GM21447 (cell line): Measurements from ENCODE around the gene BAAT.

Source experiments
- ATAC-seq: cut with Tn5 transposase; IDR thresholded peaks from one replicate; pipeline ENCODE4 v1.9.1; 2021; ENCODE audit not compliant: unreplicated experiment

BAAT gene

DNA sequence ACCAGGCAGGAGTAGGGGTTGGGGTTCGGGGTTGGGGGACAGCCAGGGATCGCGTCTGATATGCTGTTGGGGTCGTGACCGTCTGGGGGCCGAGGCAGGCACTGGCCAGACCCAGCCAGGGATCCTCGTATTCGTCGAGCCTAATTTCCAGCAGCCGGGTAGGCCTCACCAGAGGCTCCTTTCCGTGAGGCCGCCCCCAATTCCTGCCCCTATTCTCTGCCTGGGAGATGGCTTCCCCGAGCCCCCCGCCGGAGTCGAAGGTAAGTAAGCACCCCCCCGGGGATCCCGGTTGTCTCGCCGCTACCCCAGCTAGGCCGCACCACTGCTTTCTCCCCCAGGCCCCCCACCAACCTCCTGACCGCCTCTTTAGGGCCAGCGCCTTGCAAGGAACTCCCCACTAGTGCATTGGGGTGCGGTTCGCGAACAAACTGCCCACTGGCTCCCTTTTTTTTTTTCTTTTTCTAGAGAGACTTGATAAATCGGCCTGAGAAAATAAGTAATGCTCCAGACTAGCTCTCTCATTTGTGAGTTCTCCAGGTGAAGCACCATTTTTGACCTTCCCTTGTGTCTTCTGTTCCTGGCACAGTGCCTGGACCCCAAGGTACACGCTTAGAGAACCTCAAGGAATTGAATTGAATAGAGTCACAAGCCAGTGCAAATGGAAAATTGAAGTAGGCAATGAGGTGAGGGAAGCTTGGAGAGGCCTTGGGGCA is 14.3 kb upstream of the BAAT start:
- peak; percentile 2 for ATAC-seq

DNA sequence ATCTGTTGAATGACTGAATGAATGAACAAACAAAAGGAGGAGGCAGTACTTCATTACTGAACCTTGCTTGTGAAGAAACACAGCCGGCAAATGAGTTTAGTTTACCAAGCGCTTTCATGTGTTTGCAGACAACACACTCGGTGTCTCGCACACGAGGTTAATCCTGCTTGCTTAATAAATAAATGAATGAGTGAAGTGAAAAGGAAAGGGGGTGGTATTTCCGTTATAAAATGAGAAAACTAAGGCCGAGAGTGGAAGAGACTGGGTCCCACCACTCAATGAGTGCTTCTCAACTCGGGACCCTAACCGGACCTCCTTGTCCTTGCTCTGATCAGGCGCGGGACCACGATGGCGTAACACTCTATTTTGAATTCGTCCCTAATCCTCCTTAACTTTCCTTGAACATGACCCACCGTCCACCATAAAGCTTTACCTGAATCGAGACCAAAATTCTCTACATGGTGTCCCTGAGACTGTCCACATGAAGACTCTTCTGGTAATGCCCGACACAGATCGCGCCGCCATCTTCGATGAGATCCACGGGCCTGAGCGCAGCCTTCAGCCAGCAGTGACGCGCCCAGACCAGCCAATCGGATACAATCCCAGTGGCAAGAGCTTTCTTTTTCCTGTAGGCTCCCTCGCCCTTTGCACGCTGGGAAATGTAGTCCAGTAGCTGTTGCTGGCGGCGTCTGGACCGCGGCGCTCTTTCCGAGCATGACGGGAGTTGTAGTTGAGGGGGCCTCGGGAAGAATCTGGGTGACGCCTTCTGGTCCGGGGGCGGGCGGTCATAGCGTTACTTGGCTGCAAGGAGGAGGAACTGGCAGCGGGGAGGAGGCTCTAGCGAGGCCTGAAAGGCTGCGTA is 13.5 kb upstream of the BAAT start, which contains the start of the genes MRPL50 and ZNF189:
Gene MRPL50 (minus strand): TSS at position 551 of the 862 bp plus-strand sequence. CDS start 26 bp downstream, at position 525.
Gene ZNF189 (plus strand): TSS at position 784 of the 862 bp plus-strand sequence. CDS start 306 bp downstream, outside the sequence.
- ATAC-seq = peak; percentile 98

DNA sequence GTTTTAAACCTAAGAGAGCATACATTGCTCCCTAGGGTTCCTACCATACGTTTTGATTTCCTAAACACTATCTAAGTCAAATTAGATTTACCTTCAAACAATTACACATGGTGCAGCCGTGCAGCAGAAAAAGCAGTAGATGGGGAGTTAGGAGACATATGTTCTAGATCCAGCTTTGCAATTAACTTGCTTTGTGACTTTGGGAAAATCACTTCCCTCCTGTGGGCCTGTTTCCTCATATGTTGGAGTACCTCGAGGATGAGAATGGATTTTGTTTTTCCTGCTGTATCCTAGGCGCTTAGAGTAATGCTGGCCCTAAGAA is 12.9 kb upstream of the BAAT start:
- no peak for ATAC-seq

DNA sequence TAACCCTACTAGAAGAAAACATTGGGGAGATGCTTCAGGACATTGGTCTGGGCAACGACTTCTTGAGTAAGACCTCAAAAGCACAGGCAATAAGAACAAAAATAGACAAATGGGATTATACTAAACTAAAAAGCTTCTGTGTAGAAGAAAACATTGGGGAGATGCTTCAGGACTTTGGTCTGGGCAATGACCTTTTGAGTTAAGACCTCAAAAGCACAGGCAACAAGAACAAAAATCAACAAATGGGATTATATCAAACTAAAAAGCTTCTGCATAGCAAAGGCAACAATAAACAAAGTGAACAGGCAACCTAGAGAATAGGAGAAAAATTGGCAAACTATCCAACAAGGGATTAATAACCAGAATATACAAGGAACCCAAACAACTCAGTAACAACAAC is 9.9 kb upstream of the BAAT start:
- no peak for ATAC-seq

DNA sequence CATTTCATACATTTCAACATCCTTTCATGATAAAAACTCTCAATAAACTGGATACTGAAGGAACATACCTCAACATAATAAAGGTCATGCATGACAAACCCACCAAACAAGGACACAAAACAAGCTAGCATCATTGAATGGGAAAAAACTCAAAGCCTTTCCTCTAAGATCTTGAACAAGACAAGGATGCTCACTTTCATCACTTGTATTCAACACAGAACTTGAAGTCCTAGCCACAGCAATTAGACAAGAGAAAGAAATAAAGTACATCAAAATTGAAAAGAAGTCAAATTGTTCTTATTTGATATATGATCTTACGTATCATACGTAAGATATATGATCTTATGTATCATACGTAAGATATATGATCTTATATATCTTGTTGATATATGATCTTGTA is 8.3 kb upstream of the BAAT start:
- ATAC-seq = no peak

DNA sequence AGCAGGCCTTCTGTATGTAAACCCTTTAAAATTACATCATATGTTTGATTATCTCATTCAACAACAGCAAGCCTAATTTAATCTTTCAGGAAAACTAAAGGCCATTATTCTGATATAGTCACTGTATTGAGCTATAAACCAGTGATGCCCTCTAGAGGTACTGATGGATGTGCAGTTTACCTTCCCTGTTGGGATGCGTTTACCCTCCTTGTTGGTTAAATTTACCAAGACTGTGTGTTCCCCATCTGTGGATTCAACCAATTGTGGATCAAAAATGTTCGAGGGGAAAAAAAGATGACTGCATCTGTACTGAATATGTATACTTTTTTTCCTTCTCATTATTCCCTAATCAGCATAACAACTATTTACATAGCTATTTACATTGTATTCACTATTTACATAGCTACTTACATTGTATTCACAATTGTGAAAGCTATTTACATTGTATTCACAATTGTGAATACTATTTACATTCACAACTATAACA is 3.7 kb upstream of the BAAT start:
- ATAC-seq = no peak

DNA sequence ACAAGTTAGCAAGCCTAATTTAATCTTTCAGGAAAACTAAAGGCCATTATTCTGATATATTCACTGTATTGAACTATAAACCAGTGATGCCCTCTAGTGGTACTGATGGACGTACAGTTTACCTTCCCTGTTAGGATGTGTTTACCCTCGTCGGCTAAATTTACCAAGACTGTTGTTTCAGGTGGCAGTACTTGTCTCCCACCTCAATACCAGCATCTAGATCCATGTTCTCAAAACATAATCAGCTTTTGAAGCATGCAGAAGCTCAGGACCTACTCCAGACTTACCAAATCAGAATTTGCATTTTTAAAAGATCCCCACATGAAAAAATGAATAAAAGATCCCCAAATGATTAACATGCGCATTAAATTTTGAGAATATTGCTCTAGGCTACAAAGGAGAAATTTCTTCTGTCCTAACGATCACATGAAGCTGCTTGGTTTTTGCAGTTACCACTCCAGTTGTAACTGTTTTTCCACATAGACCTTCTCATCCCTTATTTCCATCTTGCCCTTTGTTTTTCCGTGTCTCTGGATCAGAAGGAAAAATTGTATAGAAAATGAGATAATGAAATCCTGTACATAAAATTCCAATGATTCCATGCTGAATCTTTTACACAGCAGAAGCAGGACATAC is 3.2 kb upstream of the BAAT start:
- ATAC-seq = no peak

DNA sequence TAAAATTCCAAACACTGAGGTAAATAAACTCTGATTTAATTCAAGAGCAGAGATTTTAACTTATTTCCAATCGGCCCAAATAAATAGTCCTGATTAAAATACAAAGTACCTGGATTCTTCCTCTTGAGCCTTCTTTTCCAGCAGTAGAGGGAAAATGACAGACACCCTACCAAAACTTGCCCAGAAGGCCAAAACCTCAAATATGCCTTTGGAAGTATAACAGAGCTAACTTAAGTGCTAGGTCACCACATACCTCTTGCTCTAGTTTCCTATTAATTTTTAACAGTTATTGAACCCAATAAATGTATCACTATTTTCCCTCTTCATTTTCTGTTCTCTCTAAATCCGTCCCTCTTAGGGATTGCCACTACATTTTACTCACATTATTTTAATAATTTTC is 1.4 kb downstream of the BAAT start:
- no peak for ATAC-seq

DNA sequence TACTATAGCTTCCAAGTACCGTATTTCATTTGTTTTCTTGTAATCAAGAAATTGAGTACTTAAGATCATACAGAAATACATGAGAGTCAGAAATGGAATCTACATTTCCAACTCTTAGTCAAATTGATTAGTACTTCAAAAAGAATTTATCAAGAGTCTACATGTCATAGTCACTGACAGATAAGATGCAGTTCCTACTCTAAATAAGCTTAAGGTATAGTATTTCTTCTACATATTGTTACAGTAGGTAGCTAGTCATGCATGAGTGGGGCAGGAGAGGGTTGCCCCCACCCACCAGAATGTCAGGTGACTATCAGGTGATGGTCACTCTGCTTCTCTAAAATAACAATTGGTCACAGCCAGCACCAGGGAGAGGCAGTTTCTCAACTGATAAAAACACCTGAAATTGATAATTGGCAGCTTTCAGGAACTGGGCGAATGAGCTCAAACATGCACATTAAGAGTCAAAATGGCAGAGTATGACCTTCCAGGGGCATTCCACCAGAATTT is 2.9 kb downstream of the BAAT start:
- ATAC-seq = no peak

DNA sequence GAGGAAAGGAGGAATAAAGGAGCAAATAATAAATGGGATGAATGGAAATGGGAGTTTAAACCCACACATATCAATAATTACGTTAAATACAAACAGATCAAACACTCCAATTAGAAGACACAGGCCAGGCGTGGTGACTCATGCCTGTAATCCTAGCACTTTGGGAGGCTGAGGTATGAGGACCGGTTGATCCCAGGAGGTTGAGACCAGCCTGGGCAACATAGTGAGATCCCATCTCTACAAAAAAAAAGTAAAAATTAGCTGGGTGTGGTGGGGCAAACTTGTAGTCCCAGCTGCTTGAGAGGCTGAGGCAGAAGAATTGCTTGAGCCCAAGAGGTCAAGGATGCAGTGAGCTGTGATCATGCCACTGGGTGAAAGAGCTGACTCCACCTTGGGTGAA is 3.7 kb downstream of the BAAT start:
- no peak for ATAC-seq

DNA sequence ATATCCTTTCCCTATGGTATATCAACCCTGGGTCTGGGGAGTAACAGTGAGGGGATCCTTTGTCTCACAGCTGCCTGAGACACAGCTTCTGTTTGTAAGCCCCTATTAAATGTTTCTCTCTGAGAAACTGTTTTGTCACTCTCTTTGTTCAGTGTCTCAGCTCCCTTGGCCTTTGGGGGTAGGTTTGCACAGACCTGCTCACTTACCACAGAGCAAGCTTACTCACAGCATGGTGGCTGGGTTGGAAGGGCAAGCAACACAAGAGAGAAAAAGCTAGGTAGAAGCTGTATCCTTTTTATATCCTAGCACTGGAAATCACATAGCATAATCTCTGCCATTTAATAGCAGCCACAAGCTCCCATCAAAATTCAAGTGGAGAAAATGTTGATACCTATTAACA is 4.5 kb downstream of the BAAT start:
- no peak for ATAC-seq

DNA sequence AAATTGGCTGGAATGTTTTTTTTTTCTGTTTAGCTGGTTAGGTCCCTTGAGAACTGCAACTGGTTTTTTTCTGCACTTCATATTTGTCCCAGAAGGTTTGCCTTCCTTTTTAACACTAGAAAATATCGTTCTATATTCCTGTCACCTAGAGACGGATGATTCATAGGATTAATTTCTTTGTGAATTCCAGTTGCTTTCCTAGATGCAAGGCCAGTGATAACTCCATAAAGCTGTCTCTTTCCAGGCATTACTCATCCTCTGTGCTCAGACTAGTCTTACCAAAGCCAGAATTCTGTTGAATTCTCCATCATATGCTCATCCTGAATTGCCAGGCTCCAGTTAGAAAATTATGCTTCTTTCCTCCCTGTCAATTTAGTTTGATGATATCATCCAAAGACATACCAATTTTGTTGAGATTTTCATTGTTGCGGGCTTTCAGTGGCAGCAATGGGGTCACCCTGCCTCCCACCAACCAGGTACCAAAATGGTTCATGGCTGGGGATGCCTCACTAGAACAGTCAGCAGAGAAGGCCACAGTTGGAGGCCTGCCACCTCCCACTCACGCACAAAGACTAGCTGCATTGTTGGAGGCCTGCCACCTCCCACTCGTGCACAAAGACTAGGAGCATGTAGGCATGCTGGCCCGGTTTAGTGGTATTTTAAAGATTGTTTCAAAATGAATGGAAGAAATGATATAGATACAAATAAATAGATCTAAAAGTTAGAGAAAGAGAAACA is 8.5 kb downstream of the BAAT start:
- ATAC-seq = no peak

DNA sequence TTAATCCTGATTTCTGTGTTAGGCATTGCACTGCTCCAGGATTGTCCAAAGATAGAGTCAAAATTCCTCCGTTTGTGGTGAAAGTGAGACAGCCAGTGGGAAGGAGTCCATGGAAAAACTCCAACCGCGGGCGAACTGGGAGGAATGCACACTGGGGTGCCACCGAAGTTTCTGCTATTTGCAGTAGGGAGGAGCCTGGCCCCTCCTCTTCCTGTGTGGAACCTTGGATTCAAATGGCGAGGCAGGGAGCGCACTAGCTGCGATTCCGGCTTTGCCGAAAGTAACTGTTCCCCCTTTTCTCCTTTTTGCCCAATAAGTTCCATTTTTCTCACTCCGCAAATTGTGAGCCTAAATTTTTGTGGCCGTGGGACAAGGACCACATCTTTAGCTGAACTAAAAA is 9.3 kb downstream of the BAAT start:
- ATAC-seq = no peak

DNA sequence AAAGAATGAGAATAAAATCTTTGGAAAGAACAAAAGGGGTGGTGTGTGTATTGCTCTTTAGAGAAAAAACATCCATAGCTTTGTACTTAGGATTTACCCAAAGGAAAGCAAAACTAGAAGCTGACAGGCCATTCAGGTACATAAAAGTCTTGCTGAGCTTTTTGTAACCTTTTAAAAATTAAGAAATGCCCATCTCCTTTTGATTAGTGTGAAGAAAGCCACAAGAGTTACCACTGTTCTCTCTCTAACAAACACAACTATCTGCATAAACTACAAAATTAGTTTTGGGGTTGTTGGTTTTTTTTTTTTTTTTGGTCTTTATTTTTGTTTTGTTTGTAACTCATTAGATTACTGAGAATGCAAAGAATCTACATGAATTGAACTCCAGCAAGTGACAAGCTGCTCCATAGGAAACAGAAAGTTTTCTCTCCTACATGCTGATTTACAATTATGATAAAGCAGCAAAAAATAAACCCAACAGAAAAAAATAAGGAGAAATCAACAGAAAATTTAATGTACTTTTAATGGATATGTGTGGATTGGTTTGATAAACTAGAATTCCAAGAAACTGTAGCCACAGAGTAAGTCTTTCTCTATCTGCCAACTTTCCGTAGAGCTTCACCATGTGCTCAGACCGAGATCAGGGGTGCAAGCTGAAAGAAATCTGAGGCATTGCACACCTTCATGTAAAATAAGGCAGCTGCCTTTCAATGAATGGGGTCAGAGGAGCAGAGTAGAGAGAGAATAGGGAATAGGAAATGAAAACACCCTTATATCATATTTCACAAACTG is 12.3 kb downstream of the BAAT start:
- ATAC-seq = no peak

DNA sequence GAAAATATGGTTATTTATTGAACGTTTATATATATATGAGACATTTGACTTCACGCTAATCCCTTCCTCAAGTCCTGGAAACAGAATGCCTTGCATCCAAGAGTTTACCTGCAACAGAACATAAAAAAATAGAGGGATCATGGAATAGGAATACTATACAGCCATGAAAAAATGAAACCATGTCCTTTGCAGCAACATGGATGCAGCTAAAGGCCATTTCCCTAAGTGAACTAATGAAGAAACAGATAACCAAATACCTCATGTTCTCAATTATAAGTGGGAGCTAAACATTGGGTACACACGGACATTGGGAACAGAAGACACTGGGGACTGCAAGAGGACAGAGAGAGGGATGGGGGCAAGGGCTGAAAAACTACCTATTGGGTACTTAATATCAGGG is 13.0 kb downstream of the BAAT start:
- no peak for ATAC-seq

DNA sequence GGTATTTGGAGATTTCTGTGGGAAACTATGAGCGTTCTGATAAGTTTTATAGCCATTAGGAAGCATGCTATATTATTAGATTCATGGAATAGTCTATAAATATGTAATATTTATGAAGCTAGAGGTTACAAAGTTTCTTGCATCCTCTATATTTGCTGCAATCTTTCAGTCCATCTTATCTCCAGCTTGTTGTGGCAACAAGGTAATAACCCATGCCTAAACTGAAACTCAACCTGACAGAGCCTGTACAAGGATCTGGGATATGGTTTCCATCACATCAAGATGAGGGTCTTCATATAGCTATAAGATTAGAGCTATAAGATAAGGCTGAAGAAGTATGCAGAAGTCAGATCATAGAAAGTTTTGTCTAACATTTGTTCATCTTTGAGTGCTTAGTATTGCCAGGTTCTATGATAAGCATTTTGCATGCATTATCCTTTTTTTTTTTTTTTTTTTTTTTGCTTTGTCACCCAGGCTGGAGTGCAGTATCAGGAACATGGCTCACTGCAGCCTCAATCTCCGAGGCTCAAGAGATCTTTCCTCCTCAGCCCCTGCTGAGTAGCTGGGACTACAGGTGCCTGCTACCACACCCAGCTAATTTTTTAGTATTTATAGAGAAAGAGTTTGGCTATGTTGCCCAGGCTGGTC is 14.8 kb downstream of the BAAT start:
- ATAC-seq = no peak

DNA sequence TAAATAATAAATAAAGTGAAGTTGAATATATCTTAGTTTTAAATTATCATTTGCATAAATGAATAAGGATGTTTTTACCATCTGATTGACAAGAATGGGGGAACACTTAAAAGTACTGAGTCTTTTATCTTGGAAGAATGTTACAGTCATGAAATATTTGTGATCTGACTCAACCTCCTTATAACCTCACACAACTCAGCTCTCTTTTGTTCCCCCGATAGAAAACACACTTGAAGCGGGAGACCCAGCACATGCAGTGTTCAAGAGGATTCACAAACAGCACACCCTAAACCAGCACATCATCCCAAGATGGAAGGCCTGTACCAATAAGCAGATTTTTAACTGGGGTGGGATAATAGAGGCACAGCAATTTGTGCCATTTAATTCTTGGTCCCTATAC is 15.5 kb downstream of the BAAT start:
- ATAC-seq = no peak

DNA sequence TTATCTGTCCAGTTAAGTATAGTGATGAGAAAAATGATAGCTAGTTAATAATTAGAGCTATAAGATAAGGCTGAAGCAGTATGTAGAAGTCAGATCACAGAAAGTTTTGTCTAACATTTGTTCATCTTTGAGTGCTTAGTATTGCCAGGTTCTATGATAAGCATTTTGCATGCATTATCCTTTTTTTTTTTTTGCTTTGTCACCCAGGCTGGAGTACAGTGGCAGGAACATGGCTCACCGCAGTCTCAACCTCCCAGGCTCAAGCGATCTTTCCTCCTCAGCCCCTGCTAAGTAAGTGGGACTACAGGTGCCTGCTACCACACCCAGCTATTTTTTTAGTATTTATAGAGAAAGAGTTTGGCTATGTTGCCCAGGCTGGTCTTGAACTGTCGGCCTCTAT is 17.5 kb downstream of the BAAT start:
- no peak for ATAC-seq

DNA sequence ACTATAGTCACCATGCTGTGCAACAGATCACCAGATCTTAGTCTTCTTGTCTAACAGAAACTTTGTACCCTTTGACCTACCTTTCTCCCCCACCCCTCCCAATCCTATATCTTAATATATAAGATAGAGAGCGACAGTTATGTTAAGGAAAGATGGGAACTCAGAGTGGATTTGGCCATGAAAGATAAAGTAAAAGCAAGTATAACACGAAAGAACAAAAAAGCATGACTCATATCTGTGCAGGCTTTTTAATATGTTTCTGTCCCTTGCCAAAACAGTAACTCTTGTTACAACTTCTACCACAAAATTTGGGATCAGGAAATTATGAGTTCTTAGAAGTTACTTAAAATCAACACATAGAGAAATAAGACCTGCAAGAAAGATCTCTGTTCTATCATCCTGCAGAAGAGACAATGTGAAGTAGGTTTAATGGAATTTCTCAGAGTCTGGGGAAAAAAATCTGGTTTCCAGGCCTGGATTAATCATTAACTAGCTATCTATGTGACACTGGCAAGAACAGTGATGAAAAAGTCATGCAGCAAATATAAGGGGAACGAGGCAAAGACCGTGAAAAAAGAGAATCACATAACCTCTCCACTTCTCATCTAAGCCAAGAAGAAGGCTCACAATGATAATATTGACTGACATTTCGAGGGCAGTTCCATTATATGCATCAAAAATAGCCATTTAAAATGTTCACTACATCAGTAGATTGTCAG is 18.6 kb downstream of the BAAT start:
- no peak for ATAC-seq
